ENCODE measurements around the gene RSPH4A.
"Not testable (repeated sequence)": the region's sequence is repeated elsewhere in the genome, so short reads cannot be mapped to it uniquely, and the experiment has no call there.

Gene RSPH4A

DNA sequence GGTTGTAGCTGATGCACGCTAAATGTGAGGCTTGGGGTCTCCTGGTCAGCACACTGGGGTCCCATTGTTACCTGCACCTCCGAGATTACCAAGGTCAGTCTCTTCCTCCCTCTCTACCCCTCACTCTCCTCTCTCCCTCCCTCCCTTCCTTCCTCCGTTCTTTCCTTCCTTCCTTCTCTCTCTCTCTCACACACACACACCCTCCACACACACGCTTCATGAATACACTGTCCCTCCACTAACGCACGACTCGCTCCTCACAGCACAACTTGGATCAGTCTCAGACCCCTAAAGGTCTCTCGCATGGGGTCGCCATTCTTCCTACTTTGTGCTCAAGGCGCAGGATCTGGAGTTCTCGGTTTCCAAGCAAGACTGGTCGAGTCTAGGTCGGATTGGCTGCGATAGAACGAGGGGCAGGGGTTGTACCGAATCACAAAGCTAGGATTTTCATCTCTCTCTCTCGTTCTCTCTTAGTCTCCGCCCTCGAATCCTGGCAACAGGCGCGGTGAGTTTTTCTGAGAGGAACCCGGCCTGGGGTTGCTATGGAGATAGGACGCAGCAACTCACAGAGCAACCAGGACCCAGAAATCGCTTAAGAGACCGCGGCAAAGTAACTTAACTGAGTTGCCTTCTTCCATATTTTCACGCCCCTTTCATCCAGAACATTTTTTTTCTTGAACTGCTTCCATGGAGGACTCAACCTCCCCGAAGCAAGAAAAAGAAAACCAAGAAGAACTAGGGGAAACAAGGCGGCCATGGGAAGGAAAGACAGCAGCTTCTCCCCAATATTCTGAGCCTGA is at the start of gene RSPH4A:
RSPH4A (plus strand) TSS at position 543 of the 800 bp plus-strand sequence; CDS start at position 688, 145 bp downstream.
- DNase-seq (ENCODE audit: low spot score) = peak; percentile 94

DNA sequence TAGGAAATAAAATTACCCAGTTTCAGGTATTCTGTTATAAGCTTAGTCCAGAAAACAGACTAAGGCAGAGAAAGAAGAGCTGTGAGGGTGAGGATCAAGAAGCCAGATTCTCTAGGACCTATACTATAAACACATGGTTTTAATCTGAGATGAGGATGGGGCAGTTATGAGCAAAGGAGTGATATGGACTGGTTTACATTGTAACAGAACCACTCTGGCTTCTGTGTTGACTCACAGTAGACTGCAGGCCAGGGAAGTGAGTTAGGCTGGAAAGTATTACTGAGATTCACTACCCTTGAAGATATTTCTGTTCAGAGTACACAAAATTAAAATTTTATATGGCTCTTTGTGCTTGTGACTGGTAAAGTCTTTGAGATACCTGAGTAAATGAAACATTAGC is 48.2 kb upstream of the RSPH4A start:
- DNase-seq (ENCODE audit: low spot score) = no peak

DNA sequence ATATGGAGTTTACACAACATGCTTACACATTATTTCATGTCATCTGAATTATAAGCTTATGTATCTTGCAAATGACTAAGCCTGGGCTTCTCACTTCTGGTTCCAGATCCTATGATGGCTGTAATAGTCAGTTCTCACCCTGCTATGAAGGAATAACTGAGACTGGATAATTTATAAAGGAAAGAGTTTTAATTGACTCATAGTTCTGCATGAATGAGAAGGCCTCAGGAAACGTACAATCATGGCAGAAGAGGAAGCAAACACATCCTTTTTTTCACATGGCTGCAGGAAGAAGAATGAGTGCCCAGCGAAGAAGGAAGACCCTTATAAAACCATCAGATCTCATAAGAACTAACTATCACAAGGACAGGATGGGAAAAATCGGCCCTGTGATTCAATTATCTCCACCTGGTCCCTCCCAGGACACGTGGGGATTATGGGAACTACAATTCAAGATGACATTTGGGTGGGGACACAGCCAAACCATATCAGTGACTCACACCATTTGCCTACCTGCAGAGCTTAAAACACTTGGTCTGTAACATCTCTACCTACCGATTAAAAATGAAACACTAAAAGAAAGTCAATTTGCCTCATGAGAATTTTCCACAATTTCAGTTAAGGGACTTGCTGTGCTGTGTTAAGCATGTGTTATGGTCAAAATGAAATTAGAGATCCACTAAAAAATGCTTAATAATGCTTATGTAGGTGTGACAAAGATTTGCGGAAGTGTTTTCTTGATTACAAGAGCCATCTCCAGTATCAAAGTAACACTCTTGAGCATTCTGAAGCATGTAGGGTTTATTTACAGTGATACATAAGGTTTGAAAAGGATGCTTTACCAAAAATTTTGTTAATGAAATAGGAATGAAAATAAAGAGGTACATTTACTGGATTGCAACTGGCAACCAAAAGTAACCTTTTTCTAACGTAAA is 47.2 kb upstream of the RSPH4A start:
- DNase-seq (ENCODE audit: low spot score) = no peak

DNA sequence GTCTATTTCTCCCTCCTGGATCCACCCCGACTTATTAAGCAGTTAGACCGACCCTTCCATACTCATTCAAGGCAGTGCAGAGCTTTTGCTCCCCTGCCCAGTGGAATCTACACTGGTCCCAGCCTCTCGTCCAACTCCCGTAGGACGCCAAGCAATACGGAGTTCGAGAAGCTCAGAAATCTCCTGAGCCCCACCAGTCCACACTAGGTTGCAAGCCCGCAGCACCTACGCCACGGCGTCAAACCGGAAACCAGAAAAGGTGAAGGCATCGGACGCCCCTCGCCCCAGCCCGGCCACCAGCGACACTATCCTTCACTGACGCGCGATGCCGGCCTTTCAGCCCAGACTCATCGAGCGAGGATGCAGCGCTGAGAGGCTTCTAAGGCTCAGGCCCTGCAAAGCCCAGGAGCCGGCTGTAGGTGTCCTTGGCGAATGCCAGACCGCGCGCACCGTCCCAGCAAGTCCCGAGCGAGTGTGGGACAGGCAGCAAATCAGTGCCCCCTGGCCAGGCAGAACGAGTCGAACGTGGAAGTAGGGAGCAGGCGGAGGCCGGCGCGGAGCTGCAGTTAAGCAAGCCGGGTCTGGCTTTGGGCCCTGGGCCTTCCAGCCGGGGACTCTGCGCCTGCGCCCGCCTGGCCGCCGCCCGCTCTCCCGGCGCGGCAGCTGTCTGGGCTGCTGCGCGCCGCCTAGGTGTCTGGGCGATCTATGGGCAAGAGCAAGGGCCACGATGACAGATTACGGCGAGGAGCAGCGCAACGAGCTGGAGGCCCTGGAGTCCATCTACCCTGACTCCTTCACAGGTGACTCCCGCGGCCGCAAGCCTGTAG is 45.2 kb upstream of the RSPH4A start, which contains the start of gene RWDD1:
RWDD1 (plus strand) TSS at position 649 of the 827 bp plus-strand sequence; CDS start at position 728, 79 bp downstream.
- DNase-seq (ENCODE audit: low spot score) = peak; percentile 98

DNA sequence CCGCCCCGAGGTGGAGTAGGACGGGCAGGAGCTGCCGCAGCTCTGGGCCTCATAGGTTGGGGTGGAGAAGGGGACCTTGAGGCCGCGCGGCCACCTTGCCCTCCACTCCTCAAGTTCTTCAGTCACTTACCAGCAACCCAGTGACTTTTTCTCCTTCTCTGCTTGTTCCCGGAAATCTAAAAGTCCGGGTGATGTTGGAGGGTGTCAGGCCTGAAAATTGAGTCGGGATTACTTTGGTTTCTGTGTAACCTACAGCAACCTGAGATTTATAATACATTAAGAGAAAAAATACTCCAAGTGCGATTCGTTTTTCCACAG is 44.6 kb upstream of the RSPH4A start:
- DNase-seq (ENCODE audit: low spot score) = no peak

DNA sequence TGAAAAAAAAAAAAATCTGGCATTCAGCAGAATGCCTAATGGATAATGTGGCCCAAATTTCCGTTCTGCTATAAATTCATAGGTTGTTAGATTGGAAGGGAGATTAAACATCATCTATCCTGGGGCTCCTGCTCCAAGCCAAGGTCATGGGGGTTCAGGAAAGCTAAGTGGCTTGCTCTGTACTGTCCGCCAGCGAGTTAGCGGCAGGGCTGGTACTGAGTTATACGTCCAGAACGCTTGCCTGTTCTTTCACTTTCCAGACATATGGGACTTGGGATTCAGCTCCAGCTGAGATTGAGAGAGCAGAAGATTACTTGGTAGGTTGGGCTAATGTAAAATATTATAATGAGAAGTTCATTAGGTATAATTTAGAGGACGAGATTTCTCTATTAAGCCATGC is 44.1 kb upstream of the RSPH4A start:
- peak; percentile 38 for DNase-seq (ENCODE audit: low spot score)

DNA sequence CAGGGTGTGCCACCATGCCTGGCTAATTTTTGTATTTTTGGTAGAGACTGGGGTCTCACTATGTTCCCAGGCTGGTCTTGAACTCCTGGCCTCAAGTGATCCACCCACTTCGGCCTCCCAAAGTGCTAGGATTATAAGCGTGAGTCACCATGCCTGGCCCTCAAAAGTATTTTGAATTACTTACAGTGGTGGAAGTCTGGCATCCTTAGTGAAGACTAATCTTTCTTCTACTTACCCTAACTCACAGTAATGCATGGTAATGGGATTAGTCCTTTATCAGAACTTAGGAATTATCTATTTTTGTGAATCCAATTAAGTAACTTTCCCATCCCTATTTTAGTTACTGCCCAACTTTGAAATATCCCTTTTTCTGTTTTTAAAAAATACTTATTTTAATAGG is 41.1 kb upstream of the RSPH4A start:
- no peak for DNase-seq (ENCODE audit: low spot score)

DNA sequence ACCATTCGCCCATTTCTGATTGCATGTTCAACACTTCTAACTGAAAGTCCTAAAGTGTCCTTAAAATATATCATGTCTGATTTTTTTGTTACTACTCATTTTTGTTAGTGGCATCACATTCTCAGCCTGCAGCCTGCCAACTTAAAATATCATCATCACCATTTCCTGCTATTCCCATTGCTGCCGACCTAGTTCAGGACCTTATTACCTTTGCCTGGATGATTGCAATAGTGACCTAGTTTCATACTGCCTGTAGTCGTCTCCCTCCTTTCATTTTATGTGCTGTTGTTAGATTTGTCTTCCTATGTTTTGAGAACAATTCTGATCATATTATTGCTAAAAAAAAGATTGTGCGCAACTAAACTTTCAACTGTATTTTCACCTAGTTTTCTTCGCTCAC is 38.8 kb upstream of the RSPH4A start:
- DNase-seq (ENCODE audit: low spot score) = no peak

DNA sequence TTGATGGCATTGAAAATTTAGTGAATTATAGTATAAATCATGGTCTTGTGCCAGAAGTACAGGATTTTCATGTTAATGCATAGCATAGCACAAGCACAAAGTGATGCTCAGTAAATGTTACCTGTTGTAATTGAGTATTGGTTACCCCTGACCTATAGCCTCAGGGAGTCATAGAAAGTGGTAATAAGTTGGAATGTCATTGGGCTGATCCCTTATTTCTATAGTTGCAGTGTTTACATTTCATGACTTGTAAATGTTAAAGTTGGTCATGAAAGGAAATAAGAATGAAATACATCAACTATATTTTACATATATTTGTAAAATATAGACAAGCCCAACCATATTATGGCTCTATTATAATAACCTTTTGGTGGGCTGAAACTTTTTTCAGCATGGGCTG is 37.9 kb upstream of the RSPH4A start:
- no peak for DNase-seq (ENCODE audit: low spot score)

DNA sequence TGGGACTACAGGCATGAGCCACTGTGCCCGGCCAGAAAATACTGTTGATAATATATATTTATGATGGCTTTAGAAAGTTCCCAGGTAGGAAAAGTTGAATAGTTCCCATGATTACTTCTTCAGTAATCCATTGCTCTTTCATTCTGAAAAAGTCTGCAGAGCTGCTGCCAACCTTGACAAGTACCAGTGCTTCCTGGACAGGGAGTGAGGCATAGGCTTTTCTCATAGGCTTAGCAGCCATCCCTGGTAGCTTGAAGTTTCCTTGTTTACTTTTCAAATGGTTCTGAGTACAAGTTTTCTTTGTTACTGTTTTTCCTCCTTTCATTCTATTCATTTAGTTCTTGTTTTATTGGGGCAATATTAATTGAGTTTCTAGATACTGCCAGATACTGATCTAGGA is 37.1 kb upstream of the RSPH4A start:
- DNase-seq (ENCODE audit: low spot score) = no peak

DNA sequence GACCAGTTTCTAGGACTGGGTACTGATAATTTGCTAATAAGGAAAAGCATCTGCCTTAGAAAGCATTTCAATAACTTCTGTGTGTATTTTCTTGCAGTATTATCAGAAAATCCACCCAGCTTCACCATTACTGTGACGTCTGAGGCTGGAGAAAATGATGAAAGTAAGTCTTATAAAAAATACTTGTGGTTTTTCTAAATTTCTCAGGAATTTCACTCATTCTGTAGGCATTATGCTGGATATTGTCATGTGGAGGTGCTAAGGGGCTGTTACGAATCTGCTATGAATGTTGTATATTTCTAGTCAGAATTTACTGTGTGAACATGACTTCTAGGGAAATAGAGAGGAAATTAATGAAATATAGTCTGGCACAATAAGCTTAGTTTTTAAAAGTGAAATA is 36.1 kb upstream of the RSPH4A start:
- DNase-seq (ENCODE audit: low spot score) = no peak

DNA sequence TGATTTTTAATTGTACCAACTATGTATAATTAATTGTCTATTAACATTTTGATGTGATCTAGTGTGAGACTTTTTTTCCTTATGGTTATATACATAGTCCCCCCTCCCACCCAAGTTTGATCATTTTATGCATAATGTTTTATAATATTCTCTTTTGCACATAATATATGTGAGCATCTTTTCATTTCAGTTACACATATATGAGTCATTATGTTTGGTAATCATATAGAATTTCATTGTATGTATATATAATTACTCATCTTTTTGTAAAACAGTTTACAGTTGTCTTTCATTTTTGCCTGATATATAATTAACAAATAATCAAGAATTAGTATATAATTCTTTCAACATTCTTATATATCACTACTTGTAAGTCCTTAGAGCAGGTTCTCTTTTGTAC is 30.0 kb upstream of the RSPH4A start:
- no peak for DNase-seq (ENCODE audit: low spot score)

DNA sequence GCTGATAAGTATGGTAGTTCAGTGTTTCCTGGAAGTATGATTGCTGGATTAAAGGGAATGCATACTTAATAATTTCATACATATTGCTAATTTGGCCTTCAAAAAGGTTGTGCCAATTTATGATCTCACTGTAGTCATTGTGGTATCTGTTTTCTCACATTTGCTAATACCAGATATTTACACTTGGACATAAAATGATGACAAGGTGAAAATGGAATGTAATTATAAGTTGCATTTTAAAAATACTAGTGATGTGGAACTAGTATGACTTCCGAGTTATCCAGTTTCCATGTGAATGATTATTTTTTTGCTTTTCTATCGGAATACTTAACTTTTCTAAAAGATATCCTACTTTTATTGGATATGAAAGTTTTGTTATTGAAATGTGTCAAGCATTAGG is 29.5 kb upstream of the RSPH4A start:
- no peak for DNase-seq (ENCODE audit: low spot score)

DNA sequence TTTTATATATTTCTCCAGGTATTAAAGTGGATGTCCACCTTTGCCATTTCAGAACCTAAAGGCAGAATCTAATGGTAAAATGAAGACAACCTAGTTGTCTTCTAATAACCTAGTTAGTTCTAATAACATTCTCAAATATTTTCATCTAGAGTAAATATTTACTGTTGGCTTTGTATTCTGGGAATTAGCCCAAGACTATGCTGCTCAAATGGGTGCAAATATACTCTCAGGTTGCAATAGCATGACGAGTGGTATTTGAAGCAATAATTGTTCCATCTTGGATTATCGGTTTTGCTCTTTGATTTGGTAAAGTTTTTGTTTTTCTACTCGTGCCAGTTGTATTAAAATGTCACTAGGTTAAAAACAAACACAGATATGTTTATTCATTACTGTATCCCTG is 21.0 kb upstream of the RSPH4A start:
- DNase-seq (ENCODE audit: low spot score) = no peak

DNA sequence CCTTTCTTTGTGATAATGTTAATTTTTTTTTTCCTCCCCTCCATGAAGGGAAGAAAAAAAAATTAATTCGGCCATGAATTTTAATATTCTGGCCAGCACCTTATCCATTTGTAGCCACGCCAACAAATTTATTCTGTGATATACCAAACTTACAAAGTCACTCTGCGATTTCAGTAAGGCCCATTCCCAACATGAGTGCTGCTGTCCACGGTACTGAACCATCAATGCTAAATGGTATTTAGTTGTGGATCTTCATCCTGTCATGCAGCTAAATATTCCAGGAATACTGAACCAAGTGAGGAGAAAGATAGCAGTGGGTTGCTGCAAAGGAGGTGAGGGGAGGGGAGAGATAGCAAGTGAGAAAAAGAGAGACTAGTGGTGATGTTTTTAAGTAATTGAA is 19.5 kb upstream of the RSPH4A start:
- peak; percentile 44 for DNase-seq (ENCODE audit: low spot score)

DNA sequence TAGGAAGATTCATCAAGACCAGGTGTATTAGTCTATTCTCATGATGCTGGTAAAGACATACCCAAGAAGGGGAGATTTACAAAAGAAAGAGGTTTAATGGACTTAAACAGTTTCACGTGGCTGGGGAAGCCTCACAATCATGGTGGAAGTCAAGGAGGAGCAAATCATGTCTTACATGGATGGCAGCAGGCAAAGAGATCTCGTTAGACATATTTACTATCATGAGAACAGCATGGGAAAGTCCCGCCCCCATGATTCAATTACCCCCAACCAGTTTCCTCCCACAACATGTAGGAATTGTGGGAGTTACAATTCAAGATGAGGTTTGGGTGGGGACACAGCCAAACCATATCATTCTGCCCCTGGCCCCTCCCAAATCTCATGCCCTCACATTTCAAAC is 12.4 kb upstream of the RSPH4A start:
- DNase-seq (ENCODE audit: low spot score) = not testable (repeated sequence)

DNA sequence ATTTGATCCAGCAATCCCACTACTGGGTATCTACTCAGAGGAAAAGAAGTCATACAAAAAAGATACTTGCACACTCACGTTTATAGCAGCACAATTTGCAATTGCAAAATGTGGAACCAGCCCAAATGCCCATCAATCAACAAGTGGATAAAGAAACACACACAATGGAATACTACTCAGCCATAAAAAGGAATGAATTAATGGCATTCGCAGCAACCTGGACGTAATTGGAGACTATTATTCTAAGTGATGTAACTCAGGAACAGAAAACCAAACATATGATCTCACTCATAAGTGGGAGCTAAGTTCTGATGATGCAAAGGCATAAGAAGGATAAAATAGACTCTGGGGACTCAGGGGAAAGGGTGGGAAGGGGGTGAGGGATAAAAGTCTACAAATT is 11.4 kb upstream of the RSPH4A start:
- DNase-seq (ENCODE audit: low spot score) = not testable (repeated sequence)

DNA sequence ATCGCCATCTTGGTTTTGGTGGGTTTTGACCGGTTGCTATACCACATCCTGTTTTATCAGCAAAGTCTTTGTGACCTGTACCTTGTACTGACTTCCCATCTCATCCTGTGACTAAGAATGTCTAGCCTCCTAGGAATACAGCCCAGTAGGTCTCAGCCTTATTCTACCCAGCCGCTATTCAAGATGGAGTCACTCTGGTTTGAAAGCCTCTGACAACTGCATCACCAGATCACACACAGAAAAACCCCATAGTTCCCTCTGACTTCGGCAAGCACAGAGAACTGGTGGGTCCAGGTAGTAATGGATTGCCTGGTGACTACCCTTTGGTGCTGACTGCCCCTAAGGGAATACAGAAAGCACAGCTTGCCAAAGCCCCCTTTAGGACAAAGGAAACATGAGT is 10.3 kb upstream of the RSPH4A start:
- no peak for DNase-seq (ENCODE audit: low spot score)

DNA sequence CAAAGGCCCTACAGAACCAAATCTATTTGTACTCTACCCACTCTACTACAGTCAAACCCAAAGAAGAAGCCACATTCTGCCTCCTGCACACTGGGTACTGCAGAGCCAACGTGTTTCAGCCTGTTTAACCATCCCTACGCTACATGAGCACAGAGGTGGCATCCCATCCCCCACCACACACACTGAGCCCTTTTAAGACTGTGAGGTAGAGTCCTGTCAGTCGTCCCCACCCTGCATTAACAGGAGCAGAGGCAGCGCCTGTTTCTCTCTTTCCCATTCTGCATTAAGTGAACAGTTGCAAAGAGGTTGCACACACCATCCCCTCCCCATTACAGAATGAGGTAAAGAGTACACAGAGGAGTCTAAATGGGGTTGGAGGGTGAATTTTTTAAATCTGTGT is 5.2 kb upstream of the RSPH4A start:
- peak; percentile 10 for DNase-seq (ENCODE audit: low spot score)

DNA sequence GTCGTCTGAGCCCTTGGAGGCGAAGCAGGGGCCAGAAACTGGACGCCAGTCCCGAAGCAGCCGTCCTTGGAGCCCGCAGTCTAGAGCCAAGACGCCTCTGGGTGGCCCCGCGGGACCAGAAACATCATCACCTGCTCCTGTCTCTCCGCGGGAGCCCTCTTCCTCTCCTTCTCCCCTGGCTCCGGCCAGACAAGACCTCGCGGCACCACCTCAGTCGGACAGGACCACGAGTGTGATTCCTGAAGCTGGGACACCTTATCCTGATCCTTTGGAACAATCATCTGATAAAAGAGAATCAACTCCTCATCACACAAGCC is 416 bp downstream of the RSPH4A start:
- peak; percentile 26 for DNase-seq (ENCODE audit: low spot score)

DNA sequence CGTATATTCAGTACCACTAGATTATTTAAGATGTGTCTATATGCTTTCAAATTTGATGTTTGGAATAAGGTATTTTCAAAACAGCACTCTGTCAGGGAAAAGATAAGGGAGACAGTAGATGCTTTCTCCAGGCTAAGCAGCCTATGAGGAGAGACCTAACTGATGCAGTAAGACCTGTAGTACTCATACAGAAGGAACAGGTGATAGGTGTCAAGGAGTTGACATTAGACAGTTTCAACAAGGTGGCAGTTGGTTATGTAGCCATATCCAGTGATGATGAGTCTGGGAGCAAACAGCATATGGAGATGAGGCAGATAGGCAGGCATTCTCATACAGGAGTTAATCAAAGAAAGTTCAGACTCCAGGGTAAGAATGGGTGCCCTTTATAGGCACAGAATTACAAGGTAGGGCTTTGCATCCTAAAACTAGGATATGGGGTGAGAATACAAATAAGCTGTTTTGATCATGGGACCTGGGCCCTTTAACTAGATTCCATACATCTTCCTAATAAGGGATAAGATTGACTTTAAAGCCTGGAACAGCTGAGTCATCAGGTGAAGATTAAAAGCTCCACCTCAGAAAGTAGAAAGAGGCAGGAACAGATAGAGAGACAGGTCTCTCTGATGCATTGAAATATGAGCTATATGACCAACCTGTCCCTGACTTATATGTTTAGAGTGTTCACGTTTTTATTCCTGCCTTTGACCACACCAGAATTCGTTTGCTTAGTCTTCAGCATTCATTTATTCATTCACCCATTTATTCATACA is 7.9 kb downstream of the RSPH4A start:
- no peak for DNase-seq (ENCODE audit: low spot score)

DNA sequence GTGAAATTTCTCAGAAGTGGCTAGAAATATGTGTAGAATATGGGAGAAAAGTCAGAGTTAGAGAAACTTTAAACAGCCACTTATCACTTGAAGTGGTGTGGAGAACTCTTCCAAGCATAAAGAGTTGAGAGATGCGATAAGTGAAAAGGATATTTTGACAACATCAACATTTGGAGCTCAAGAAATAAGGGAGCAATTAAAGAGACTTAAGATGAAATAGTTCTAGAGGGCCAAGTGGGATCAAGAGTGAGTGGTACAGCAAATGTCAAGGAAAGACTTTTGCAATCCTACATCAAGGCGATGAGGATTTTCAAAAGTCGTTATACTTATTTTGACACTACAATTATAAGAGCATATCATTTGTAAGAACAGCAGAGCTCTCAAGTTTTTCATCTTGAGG is 9.6 kb downstream of the RSPH4A start:
- no peak for DNase-seq (ENCODE audit: low spot score)
